PC-3 (cell line): ENCODE results near the gene SLC25A18.

Experiments used
- EZH2phosphoT487 ChIP-seq: fragments of 300-600 bp; sonication (generic); IDR thresholded peaks from 2 replicates; pipeline ENCODE4 v1.6.1; 2018; ENCODE audit warnings: mild to moderate bottlenecking, antibody characterized with exemption, low read length, borderline replicate concordance
- TF ChIP-seq, protein P1 (sequence below): fragments of 300-600 bp; sonication (generic); conservative IDR thresholded peaks from 2 replicates; pipeline ENCODE4 v1.5.1; 2017; ENCODE audit warnings: antibody characterized with exemption, low read depth, mild to moderate bottlenecking, low read length

DNA sequence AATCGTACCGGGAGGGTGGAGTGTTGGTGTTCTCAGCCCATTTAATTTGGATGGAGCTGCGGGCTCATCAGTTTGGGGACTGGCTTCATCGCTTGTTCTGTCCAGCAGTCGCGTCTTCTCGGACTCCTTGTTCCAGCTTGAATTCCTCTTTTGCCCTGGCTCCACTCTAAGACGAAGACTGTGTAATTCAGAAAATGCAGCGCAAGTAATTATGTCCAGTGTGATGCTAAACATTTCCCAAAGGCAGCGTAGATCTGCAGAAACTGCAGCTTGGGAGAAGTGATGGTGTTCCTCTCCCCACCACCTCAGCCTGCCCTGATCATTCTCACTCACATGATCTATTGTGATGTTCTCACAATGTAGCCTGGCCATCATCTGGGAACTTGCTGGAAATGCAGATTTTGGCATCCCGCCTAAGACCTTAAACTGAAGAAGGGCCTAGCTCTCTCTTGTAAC lies 666 bp downstream of the SLC25A18 start:
- TF ChIP-seq, protein P1, sequence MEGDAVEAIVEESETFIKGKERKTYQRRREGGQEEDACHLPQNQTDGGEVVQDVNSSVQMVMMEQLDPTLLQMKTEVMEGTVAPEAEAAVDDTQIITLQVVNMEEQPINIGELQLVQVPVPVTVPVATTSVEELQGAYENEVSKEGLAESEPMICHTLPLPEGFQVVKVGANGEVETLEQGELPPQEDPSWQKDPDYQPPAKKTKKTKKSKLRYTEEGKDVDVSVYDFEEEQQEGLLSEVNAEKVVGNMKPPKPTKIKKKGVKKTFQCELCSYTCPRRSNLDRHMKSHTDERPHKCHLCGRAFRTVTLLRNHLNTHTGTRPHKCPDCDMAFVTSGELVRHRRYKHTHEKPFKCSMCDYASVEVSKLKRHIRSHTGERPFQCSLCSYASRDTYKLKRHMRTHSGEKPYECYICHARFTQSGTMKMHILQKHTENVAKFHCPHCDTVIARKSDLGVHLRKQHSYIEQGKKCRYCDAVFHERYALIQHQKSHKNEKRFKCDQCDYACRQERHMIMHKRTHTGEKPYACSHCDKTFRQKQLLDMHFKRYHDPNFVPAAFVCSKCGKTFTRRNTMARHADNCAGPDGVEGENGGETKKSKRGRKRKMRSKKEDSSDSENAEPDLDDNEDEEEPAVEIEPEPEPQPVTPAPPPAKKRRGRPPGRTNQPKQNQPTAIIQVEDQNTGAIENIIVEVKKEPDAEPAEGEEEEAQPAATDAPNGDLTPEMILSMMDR = no peak
- no peak for TF ChIP-seq EZH2phosphoT487
